ENCODE results near the gene LZTR1. TPM values are rescaled to one million over a fixed set of nuclear protein-coding genes. Genes with fewer than 3 reads are reported as not detected.

The LZTR1 gene
- total RNA-seq, 3 donors from 2014 or later: 37.6 to 59.0 (median 46.2) TPM

DNA sequence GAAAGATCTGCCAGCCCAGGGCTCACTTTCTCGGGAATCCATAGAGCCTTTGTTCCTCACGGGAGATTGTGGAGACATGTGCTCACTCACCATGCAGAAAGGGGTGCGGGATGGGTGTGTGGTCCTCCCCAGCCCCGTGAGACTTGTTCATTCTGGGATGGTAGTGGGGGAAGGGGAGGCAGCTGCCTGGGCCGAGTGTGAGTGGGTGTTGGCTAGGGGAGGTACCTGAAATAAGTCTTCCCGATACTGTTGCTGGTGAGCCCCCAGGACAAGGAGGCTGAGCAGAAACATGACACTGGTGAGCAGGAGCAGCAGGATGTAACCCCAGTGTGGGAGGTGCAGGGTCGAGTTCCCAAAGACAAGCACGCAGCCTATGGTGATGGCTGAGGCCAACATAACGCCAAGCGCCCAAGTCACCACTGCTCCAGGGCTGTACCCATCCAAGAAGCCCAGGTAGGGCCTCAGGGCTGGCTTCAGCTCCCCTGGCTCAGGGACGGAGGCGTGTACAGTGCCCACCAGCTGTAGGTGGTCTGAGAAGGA is 47.5 kb downstream of the LZTR1 start:
- DNase-seq (ENCODE audit: low spot score in 2 of 2): no peak
- TF ChIP-seq POLR2A (IDR thresholded peaks at IDR 0.05) (no peak), POLR2AphosphoS5 (IDR thresholded peaks at IDR 0.05) (no peak)
- TF ChIP-seq, protein P1, sequence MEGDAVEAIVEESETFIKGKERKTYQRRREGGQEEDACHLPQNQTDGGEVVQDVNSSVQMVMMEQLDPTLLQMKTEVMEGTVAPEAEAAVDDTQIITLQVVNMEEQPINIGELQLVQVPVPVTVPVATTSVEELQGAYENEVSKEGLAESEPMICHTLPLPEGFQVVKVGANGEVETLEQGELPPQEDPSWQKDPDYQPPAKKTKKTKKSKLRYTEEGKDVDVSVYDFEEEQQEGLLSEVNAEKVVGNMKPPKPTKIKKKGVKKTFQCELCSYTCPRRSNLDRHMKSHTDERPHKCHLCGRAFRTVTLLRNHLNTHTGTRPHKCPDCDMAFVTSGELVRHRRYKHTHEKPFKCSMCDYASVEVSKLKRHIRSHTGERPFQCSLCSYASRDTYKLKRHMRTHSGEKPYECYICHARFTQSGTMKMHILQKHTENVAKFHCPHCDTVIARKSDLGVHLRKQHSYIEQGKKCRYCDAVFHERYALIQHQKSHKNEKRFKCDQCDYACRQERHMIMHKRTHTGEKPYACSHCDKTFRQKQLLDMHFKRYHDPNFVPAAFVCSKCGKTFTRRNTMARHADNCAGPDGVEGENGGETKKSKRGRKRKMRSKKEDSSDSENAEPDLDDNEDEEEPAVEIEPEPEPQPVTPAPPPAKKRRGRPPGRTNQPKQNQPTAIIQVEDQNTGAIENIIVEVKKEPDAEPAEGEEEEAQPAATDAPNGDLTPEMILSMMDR (IDR thresholded peaks at IDR 0.05): no peak
- H3K36me3 ChIP-seq: no peaks in the 10 kb centered on the region
- no peaks in the 10 kb centered on the region for H3K27me3 ChIP-seq
- intact Hi-C loops (cut with DNase I; ENCODE audit: low total_unique reads): no loop called here
- H3K4me3 ChIP-seq: no peak overlapping the region
- H3K4me1 ChIP-seq: peaks cover 0 to 5% of the 10 kb centered on the region in 2 donors
- H3K27ac ChIP-seq: no peak overlapping the region
- no peaks in the 10 kb centered on the region for H3K9me3 ChIP-seq

DNA sequence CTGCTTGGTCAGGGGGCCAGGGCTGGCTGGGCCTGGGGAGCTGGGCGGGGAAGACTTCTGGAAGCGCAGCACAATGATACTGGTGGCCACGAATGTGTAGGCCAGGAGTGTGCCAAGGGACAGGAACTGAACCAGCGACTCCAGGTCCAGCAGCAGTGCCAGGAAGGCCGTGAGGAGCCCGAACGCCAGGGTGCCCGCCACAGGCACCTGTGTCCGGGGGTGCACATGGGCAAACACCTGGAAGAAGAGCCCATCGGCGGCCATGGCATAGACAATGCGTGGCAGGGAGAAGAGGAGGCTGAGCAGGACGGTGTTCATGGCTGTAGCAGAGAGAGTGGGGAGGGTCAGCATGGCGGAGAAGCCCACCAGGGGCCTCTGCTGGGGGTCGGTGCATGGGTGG is 47.9 kb downstream of the LZTR1 start:
- no peak for DNase-seq (ENCODE audit: low spot score in 2 of 2)
- H3K27me3 ChIP-seq: no peaks in the 10 kb centered on the region
- no peak overlapping the region for H3K4me3 ChIP-seq
- intact Hi-C loops (cut with DNase I; ENCODE audit: low total_unique reads): no loop called here
- peaks cover 0 to 5% of the 10 kb centered on the region in 2 donors for H3K4me1 ChIP-seq
- no peaks in the 10 kb centered on the region for H3K9me3 ChIP-seq
- no peaks in the 10 kb centered on the region for H3K36me3 ChIP-seq
- no peak for TF ChIP-seq POLR2AphosphoS5 (IDR thresholded peaks at IDR 0.05)
- no peak for TF ChIP-seq POLR2A (IDR thresholded peaks at IDR 0.05)
- TF ChIP-seq, protein P1 (IDR thresholded peaks at IDR 0.05): no peak
- no peak overlapping the region for H3K27ac ChIP-seq

DNA sequence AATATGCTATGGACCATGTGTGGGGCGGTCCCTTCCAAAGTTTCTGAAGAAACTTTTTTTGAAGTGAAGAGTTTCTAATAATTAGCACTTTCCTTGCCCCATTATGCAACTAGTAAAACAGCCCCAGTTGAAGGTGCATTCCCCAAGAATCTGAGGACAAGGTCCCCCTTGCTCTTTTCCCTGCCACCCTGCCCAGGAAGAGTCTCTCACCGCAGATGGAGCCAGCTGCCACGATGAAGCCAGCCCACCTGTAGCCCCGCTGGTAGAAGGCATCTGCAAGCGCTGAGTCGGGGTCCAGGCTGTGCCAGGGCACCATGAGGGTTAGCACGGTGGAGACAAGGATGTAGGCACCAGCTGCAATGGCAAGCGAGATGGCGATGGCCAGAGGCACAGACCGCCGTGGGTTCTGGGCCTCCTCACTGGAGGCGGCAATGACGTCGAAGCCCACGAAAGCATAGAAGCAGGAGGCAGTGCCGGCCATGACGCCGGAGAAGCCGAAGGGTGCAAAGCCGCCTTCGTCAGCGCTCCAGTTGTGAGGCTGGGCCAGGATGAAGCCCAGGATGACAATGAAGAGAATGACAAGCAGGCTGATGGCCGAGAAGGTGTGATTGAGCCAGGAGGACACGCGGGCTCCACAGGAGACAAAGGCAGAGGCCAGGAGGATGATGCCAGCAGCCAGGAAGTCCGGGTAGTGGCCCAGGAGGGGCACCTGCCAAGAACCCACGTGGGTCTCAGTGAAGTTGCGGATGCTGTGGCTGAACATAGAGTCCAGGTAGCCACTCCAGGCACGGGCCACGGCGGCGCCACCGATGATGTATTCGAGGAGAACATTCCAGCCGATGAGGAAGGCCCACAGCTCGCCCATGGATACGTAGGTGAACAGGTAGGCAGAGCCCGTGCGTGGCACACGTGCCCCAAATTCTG is 48.8 kb downstream of the LZTR1 start:
- Histone ChIP-seq H3K27me3 (no peaks in the 10 kb centered on the region), H3K36me3 (no peaks in the 10 kb centered on the region), H3K27ac (no peak overlapping the region), H3K4me3 (no peak overlapping the region), H3K9me3 (no peaks in the 10 kb centered on the region), H3K4me1 (peaks cover 0 to 5% of the 10 kb centered on the region in 2 donors)
- TF ChIP-seq, protein P1 (IDR thresholded peaks at IDR 0.05): no peak
- TF ChIP-seq POLR2A (IDR thresholded peaks at IDR 0.05) (no peak), POLR2AphosphoS5 (IDR thresholded peaks at IDR 0.05) (no peak)
- intact Hi-C loops (cut with DNase I; ENCODE audit: low total_unique reads): no loop called here
- no peak for DNase-seq (ENCODE audit: low spot score in 2 of 2)

DNA sequence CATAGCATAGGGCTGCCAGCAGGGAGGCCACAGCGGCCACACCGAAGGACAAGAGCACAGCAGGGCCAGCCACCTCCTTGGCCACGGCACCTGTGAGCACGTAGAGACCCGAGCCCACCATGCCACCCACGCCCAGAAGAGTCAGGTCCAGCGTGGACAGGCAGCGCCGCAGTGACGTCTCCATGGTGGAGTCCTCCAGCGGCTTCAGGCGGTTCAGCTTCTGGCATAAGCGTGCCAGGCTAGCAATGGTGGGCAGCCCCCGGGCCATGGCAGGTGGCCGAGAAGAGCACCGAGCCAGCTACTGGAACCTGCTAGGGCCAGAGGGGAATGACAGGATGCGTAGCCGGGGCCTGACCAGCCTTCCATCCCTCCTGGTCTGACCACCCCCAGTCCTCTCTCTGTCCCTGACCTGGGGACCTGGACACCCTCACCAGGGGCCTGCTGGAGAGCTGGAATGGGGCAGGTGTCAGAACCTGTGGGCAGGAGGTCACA is 49.5 kb downstream of the LZTR1 start:
- intact Hi-C loops (cut with DNase I; ENCODE audit: low total_unique reads): no loop called here
- no peaks in the 10 kb centered on the region for H3K27me3 ChIP-seq

More for the DNA sequence above, 49.5 kb downstream of the LZTR1 start:
- Histone ChIP-seq H3K36me3 (no peaks in the 10 kb centered on the region), H3K4me1 (peaks cover 0 to 5% of the 10 kb centered on the region in 2 donors), H3K9me3 (no peaks in the 10 kb centered on the region), H3K4me3 (peak overlapping the region in 2 of 3 donors; percentile 42 to 65), H3K27ac (no peak overlapping the region)
- DNase-seq (ENCODE audit: low spot score in 2 of 2): no peak
- no peak for TF ChIP-seq POLR2AphosphoS5 (IDR thresholded peaks at IDR 0.05)
- TF ChIP-seq POLR2A (IDR thresholded peaks at IDR 0.05): no peak
- TF ChIP-seq, protein P1 (IDR thresholded peaks at IDR 0.05): no peak
